Activated CD8-positive, alpha-beta memory T cell treated with anti-CD3 and anti-CD28 coated beads, Interleukin-2, amount 50 U/mL, for 4 hours (primary cell): ENCODE results near the gene LIPE.

Experiments used
- DNase-seq: peaks from one replicate; pipeline ENCODE4 v3.0.0-alpha.2; 2020

LIPE gene

GRCh38 chr19:42411581-42412178 lies 15.5 kb downstream of the LIPE start:
- no peak for DNase-seq

GRCh38 chr19:42410371-42410770 lies 16.8 kb downstream of the LIPE start:
- no peak for DNase-seq

- DNase-seq = no peak
These were observed 17.7 kb downstream of the LIPE start for GRCh38 chr19:42409477-42409876.

DNA sequence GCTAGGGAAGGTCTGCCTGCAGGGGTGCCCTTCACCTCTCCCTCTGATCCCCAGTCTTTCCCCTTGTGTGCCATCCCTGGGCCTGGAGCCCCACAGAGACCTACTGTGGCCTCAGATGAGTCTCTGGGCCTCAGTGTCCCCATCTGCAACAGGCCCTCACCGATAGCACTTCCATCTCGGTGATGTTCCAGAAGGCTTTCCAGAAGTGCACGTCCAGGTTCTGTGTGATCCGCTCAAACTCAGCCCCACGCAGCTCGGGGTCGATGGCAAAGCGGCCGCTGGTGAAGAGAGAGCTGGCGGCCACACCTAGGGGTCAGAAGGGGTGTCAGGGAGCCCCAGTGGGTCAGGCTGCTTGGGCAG lies 19.4 kb downstream of the LIPE start:
- DNase-seq = no peak

- DNase-seq = no peak
These were observed 19.9 kb downstream of the LIPE start for GRCh38 chr19:42407085-42407815.

GRCh38 chr19:42406111-42406510 lies 21.1 kb downstream of the LIPE start:
- no peak for DNase-seq

- no peak for DNase-seq
These were observed 23.6 kb downstream of the LIPE start for GRCh38 chr19:42403586-42403985.

- no peak for DNase-seq
These were observed 24.6 kb downstream of the LIPE start for GRCh38 chr19:42402376-42403116.

- DNase-seq = peak; percentile 80
These were observed 25.6 kb downstream of the LIPE start for GRCh38 chr19:42401365-42402303.

DNA sequence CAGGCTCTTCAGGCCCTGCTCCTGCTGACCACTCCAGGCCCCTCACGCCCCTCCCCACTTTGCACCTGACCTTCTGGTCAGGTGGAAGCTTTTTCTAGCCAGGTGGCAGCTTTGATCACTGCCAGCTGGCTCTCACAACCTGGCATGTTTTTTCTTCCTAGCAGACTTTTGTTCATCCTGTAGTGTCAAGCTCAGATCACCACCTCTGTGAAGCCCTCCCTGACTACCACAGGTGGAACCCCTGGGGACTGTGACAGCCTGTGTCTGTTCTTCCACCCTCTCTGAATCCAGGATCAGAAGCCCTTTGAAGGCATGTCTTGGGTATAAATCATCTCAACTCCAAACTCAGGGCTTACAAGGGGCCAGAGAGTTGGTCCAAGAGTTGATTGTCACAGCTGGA lies 26.8 kb downstream of the LIPE start:
- DNase-seq = no peak

- DNase-seq = no peak
These were observed 29.7 kb downstream of the LIPE start for GRCh38 chr19:42397263-42398166.

DNA sequence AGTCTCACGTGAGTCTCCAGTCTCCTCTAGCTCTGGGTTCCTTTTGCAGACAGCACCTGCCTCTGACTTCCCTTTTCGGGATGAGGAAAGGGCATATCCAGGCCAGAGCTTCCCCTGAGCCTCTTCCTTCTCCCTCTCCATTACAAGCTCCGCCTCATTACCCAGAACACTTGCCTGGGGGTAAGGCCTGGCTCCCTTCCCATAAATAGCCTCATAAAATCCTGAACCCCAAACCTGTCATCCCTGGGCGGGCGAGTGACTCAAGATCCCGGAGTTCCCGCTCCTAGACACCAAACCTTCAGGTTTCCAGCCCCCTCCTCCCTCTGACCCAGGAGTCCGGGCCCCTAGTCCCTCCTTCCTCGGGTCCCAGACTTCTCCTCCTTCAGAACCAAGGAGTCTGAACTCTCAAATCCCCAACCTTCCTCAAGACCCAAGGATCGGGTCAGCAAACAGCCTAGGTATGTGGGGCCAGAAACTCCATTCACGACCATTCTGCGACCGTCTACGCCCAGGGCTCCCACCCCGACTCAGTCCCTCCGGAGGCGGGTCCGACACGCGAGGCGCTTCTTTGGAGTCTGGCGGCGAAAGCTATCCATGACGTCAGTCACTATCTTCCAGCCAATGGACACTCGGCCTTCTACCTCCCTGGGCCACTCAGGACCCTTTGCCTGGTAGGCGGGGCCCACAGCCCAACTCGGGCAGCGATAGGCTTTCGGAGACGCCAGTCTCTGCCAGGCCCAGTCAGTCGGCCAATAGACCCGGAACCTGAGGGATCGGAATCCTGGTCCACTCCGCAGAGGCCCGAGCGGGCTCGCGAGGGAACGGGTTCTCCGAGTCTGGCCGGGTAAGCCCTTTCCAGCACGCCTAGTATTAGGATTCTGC lies 30.6 kb downstream of the LIPE start:
- peak; percentile 90 for DNase-seq

GRCh38 chr19:42394751-42395150 lies 32.4 kb downstream of the LIPE start:
- no peak for DNase-seq

DNA sequence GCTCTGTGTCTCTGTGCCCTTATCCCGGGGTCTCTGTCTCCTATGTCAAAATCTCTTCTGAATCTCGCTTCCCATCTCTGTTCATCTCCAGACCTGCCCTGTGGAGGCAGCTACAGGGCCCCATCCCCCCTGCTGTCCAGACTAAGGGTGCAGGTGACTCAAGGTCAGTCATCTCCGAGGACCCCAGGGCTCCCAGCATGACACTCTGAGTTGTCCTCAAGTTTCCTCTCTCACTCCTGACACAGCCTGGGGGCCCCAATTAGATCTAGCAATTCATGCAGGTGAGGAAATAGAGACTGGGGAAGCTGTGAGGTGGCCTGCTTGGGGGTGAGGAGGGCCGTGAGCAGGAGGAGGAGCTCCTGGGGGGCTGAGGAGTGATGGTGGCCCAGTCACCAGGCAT lies 35.0 kb downstream of the LIPE start:
- DNase-seq = no peak

DNA sequence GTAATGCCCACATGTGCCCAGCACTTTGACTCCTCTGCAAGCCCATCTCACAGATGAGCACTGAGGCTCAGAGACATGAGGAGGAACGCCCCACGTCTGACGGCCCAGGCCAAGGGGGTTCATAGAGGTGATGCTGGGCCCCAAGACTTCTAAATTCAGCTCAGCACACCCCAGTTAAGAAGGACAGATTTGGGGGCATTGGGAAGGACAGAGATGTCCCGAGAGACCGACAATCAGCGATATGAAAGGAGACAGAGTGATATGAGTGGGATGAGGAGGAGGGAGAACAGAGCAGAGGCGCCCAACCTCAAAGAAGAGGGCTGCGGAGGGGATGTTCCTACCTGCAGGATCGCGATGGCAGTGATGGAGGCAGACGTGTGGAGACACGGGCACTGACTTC lies 37.3 kb downstream of the LIPE start, which contains the start of gene CNFN:
Gene CNFN (minus strand): TSS at position 399 of the 400 bp plus-strand sequence. CDS start 1,260 bp downstream, outside the sequence.
- no peak for DNase-seq

- DNase-seq = no peak
These were observed 38.2 kb downstream of the LIPE start for GRCh38 chr19:42388851-42389489.

GRCh38 chr19:42386974-42387707 lies 40.0 kb downstream of the LIPE start:
- DNase-seq = peak; percentile 68

- DNase-seq = no peak
These were observed 47.0 kb downstream of the LIPE start for GRCh38 chr19:42380155-42380554.
